Activated CD4-positive, alpha-beta T cell treated with anti-CD3 and anti-CD28 coated beads, Interleukin-2, amount 10 ng/mL, durations not matched to agents 7 days and 5 days (primary cell): ENCODE results near the gene TERT. TPM values are rescaled to one million over a fixed set of nuclear protein-coding genes. Genes with fewer than 3 reads are reported as not detected.
A peak's percentile ranks its signal among the peaks of the same experiment; 100 is the strongest.
"Not testable (repeated sequence)": the region's sequence is repeated elsewhere in the genome, so short reads cannot be mapped to it uniquely, and the experiment has no call there.

Experiments
- CTCF ChIA-PET: fragments of 350-600 bp; sonication (Branson Sonifier 250); formaldehyde crosslinking; loops from one replicate; lab custom pipeline; 2021; ENCODE audit warnings: antibody characterized with exemption; lab: Charles Lee
- POLR2A ChIA-PET: fragments of 350-600 bp; sonication (Branson Sonifier 250); formaldehyde crosslinking; loops from one replicate; lab custom pipeline; 2021; ENCODE audit warnings: antibody characterized with exemption; lab: Charles Lee
- DNase-seq: peaks from one replicate; pipeline ENCODE4 v3.0.0-alpha.2; 2020
- H3K27ac Mint-ChIP-seq: one replicate; pipeline ENCODE4 v1.8.0; 2021; ENCODE audit warnings: mild to moderate bottlenecking, moderate library complexity, mixed read lengths
- H3K27me3 Mint-ChIP-seq: one replicate; pipeline ENCODE4 v1.8.0; 2021; ENCODE audit warnings: mixed read lengths
- H3K36me3 Mint-ChIP-seq: one replicate; pipeline ENCODE4 v1.8.0; 2021; ENCODE audit warnings: low read depth, mixed read lengths
- H3K4me1 Mint-ChIP-seq: one replicate; pipeline ENCODE4 v1.8.0; 2021; ENCODE audit warnings: mixed read lengths
- H3K4me3 Mint-ChIP-seq: one replicate; pipeline ENCODE4 v1.8.0; 2021; ENCODE audit warnings: mild to moderate bottlenecking, moderate library complexity, mixed read lengths
- H3K9me3 Mint-ChIP-seq: one replicate; pipeline ENCODE4 v1.8.0; 2021; ENCODE audit warnings: mixed read lengths
- total RNA-seq, 2 experiments: library from RNA; stranded (reverse); gene quantifications; one replicate each; pipeline ENCODE4 v1.2.3, GENCODE V29; 2021

The TERT gene
- total RNA-seq, 2 experiments from 2014 or later: 3.4 to 5.6 TPM

- H3K36me3 Mint-ChIP-seq: peaks cover 25% of the 10 kb centered on the region
- H3K9me3 Mint-ChIP-seq, H3K27me3 Mint-ChIP-seq, H3K4me3 Mint-ChIP-seq, DNase-seq, H3K4me1 Mint-ChIP-seq, POLR2A ChIA-PET: not testable (repeated sequence)
- CTCF ChIA-PET: interaction anchor here (0.9 to 1.6 kb wide), 2 partner anchors 9 to 12 kb away, joined by 3 to 4 read pairs; no protein-coding TSS in a partner anchor
- peak overlapping the region; percentile 80 for H3K27ac Mint-ChIP-seq
Measured at GRCh38 chr5:1328237-1329110, 33.6 kb upstream of the TERT start.

GRCh38 chr5:1326901-1327756 lies 32.3 kb upstream of the TERT start:
- CTCF ChIA-PET: interaction anchor here (0.6 to 1.3 kb wide), 2 partner anchors 10 to 12 kb away, joined by 3 to 4 read pairs; no protein-coding TSS in a partner anchor
- H3K27ac Mint-ChIP-seq: peak overlapping the region; percentile 47
- H3K4me3 Mint-ChIP-seq, H3K27me3 Mint-ChIP-seq, H3K4me1 Mint-ChIP-seq, H3K9me3 Mint-ChIP-seq, DNase-seq: not testable (repeated sequence)
- POLR2A ChIA-PET: interaction anchor here (0.6 to 1.0 kb wide), 2 partner anchors 9 to 252 kb away, joined by 3 read pairs; no protein-coding TSS in a partner anchor
- peaks cover 25% of the 10 kb centered on the region for H3K36me3 Mint-ChIP-seq

GRCh38 chr5:1326532-1326875 lies 31.6 kb upstream of the TERT start:
- not testable (repeated sequence) for DNase-seq, H3K4me3 Mint-ChIP-seq, H3K4me1 Mint-ChIP-seq, H3K27me3 Mint-ChIP-seq, H3K9me3 Mint-ChIP-seq
- Mint-ChIP-seq H3K36me3 (peaks cover 25% of the 10 kb centered on the region), H3K27ac (peak overlapping the region; percentile 64)
- ChIA-PET POLR2A (interaction anchor here (0.6 to 1.0 kb wide), 3 partner anchors 9 to 251 kb away, joined by 3 to 4 read pairs (median 3); no protein-coding TSS in a partner anchor), CTCF (interaction anchor here (0.8 to 1.3 kb wide), 2 partner anchors 11 to 15 kb away, joined by 3 read pairs; no protein-coding TSS in a partner anchor)

DNA sequence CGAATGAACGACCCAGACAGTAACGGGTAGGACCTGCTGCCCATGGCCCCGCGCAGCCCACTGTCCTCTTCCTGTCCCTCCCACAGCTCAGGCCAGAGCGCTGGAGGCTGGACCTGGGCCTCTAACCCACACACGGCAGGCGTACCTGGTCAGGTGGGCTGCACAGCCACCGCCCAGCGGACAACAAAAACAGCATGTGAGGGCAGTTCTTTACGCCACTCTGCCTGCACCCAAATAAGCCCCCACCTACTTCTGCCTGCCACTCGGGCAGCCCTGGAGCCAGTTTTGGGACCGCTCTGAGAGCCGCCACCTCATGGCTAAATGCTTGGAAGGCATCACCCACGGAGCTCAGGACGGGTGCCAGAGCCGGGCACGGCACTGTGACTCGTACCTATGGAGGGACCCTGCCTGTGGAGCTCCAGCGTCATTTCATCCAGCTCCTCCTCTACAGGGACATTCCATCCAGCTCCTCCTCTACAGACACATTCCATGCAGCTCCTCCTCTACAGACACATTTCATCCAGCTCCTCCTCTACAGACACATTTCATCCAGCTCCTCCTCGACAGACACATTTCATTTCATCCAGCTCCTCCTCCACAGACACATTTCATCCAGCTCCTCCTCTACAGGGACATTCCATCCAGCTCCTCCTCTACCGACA lies 31.1 kb upstream of the TERT start:
- H3K4me1 Mint-ChIP-seq: peaks cover 2% of the 10 kb centered on the region
- no peaks in the 10 kb centered on the region for H3K27me3 Mint-ChIP-seq
- peak overlapping the region; percentile 64 for H3K27ac Mint-ChIP-seq
- ChIA-PET CTCF (interaction anchor here (0.7 to 1.3 kb wide), 3 partner anchors 11 to 15 kb away, joined by 3 read pairs; no protein-coding TSS in a partner anchor), POLR2A (interaction anchor here (0.6 to 1.0 kb wide), 3 partner anchors 9 to 251 kb away, joined by 3 to 4 read pairs (median 3); no protein-coding TSS in a partner anchor)
- no peak overlapping the region for H3K4me3 Mint-ChIP-seq
- no peaks in the 10 kb centered on the region for H3K9me3 Mint-ChIP-seq
- no peak for DNase-seq
- H3K36me3 Mint-ChIP-seq: peaks cover 27% of the 10 kb centered on the region

- no peaks in the 10 kb centered on the region for H3K27me3 Mint-ChIP-seq
- H3K4me3 Mint-ChIP-seq: no peak overlapping the region
- H3K9me3 Mint-ChIP-seq: no peaks in the 10 kb centered on the region
- peaks cover 2% of the 10 kb centered on the region for H3K4me1 Mint-ChIP-seq
- POLR2A ChIA-PET: no interaction called here
- H3K27ac Mint-ChIP-seq: no peak overlapping the region
- CTCF ChIA-PET: interaction anchor here (0.7 kb wide), 1 partner anchor 14 kb away, joined by 3 read pairs; no protein-coding TSS in a partner anchor
- no peak for DNase-seq
- peaks cover 30% of the 10 kb centered on the region for H3K36me3 Mint-ChIP-seq
Measured at GRCh38 chr5:1325191-1325741, 30.4 kb upstream of the TERT start.

- peaks cover 2% of the 10 kb centered on the region for H3K4me1 Mint-ChIP-seq
- no peak overlapping the region for H3K4me3 Mint-ChIP-seq
- no peaks in the 10 kb centered on the region for H3K27me3 Mint-ChIP-seq
- DNase-seq: no peak
- peaks cover 34% of the 10 kb centered on the region for H3K36me3 Mint-ChIP-seq
- CTCF ChIA-PET: no interaction called here
- no peak overlapping the region for H3K27ac Mint-ChIP-seq
- POLR2A ChIA-PET: no interaction called here
- no peaks in the 10 kb centered on the region for H3K9me3 Mint-ChIP-seq
Measured at GRCh38 chr5:1324719-1325190, 29.9 kb upstream of the TERT start.

DNA sequence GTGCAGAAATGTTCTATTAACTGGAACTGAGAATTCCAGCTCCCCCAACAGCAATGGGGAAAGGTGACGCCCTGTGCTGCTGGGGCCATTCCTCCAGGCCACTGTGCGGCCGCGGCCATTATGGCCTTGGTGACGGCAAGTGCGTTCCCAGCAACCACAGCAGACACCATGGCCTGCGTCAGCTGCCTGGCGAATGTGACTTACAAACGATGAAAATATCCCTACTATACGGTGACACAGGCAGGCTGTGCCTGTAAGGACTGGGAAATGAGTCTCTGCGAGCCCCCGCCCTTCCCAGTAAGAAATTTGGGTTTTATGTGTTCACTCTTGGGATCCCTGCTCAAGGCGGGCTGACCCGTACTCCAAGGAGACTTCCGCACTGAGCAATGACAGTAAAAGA lies 29.4 kb upstream of the TERT start:
- ChIA-PET POLR2A (no interaction called here), CTCF (no interaction called here)
- Mint-ChIP-seq H3K4me3 (no peak overlapping the region), H3K9me3 (no peaks in the 10 kb centered on the region), H3K36me3 (peaks cover 36% of the 10 kb centered on the region), H3K4me1 (peaks cover 2% of the 10 kb centered on the region), H3K27ac (no peak overlapping the region), H3K27me3 (no peaks in the 10 kb centered on the region)
- no peak for DNase-seq

GRCh38 chr5:1323803-1324173 lies 28.9 kb upstream of the TERT start:
- Mint-ChIP-seq H3K4me3 (no peak overlapping the region), H3K36me3 (peaks cover 37% of the 10 kb centered on the region), H3K27me3 (no peaks in the 10 kb centered on the region), H3K27ac (no peak overlapping the region), H3K4me1 (peaks cover 2% of the 10 kb centered on the region), H3K9me3 (no peaks in the 10 kb centered on the region)
- POLR2A ChIA-PET: no interaction called here
- DNase-seq: no peak
- CTCF ChIA-PET: no interaction called here

GRCh38 chr5:1322955-1323802 lies 28.3 kb upstream of the TERT start:
- H3K27ac Mint-ChIP-seq: no peak overlapping the region
- H3K36me3 Mint-ChIP-seq: peaks cover 42% of the 10 kb centered on the region
- peaks cover 6% of the 10 kb centered on the region for H3K4me1 Mint-ChIP-seq
- H3K27me3 Mint-ChIP-seq: no peaks in the 10 kb centered on the region
- ChIA-PET POLR2A (no interaction called here), CTCF (no interaction called here)
- H3K4me3 Mint-ChIP-seq: no peak overlapping the region
- DNase-seq: no peak
- no peaks in the 10 kb centered on the region for H3K9me3 Mint-ChIP-seq

DNA sequence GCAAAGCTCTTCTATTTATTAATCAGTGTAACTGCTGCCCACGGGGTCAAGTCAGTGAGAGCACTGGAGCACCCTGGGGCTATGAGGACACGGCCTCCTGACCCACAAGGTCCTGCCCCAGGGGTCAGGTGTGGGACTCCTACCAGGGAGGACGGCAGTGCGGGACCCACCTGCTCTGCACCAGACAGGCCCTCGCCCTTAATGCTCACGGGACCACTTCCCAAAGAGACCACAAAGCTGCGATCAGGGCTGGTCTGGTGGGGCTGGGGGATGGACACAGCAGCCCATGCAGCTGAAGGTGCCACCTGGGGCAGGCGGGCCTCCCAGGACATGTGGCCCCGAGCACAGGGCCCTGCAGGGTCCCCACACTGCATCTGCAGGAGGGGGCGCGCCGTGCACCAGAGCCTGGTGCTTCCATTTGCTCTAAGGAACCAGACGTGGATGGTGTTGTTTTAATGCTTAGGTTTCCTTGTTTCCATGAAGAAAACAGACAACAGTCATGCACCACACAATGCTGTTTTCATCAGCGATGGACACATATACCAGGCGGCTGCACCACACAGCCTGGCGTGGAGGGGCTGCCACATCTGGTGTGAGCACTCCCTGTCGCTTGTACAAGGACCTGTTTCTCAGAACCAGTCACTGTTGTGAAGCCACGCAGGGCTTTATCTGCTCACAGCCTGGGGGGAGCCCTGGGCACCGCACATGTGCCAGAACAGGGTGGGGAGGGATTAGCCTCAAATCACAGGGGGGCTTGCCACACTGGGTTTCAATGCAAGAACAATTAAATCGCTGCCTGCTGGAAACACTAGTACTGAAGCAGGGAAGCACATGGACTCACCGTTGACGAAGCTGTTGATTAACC lies 27.4 kb upstream of the TERT start:
- H3K27me3 Mint-ChIP-seq: no peaks in the 10 kb centered on the region
- H3K9me3 Mint-ChIP-seq: no peaks in the 10 kb centered on the region
- peaks cover 12% of the 10 kb centered on the region for H3K4me1 Mint-ChIP-seq
- peaks cover 51% of the 10 kb centered on the region for H3K36me3 Mint-ChIP-seq
- POLR2A ChIA-PET: no interaction called here
- CTCF ChIA-PET: no interaction called here
- H3K27ac Mint-ChIP-seq: no peak overlapping the region
- no peak overlapping the region for H3K4me3 Mint-ChIP-seq
- no peak for DNase-seq

DNA sequence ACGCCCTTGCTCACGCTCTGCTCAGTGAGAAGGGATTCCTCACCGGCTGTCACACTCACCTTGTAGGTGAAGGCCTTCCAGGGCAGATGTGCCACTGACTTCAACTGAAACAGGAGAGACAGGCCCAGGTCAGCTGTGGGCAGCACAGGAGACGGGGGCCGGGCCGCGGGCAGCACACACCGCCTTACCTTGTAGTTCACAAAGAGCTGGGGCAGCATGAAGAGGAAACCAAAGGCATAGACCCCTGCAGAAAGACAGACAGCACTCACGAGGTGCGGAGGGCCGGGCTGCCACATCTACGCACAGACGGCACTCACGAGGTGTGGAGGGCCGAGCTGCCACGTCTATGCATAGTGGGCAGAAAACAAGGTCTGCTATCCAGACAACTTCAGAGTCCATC lies 26.7 kb upstream of the TERT start:
- CTCF ChIA-PET: no interaction called here
- H3K4me1 Mint-ChIP-seq: peaks cover 18% of the 10 kb centered on the region
- H3K27ac Mint-ChIP-seq: no peak overlapping the region
- H3K4me3 Mint-ChIP-seq: no peak overlapping the region
- no peaks in the 10 kb centered on the region for H3K9me3 Mint-ChIP-seq
- H3K36me3 Mint-ChIP-seq: peaks cover 53% of the 10 kb centered on the region
- H3K27me3 Mint-ChIP-seq: no peaks in the 10 kb centered on the region
- DNase-seq: no peak
- POLR2A ChIA-PET: no interaction called here
